Mononuclear cell (primary cell): ENCODE measurements around the gene TEX44. TPM values are rescaled to one million over a fixed set of nuclear protein-coding genes. Genes with fewer than 3 reads are reported as not detected.

Experiments used
- H3K27me3 ChIP-seq: 2 replicates; pipeline ENCODE4 v1.6.0; 2011; ENCODE audit warnings: low read length, control low read depth; ENCODE audit not compliant: insufficient read depth
- H3K4me1 ChIP-seq: 2 replicates; pipeline ENCODE4 v1.5.1; 2011; ENCODE audit warnings: mild to moderate bottlenecking, low read length, control low read depth; ENCODE audit not compliant: insufficient read depth
- H3K4me3 ChIP-seq: 2 replicates; pipeline ENCODE4 v1.5.1; 2011; ENCODE audit warnings: mild to moderate bottlenecking, low read length, moderate library complexity
- H3K9me3 ChIP-seq: 2 replicates; pipeline ENCODE4 v1.5.1; 2011; ENCODE audit warnings: low read depth, mild to moderate bottlenecking, control low read depth, low read length
- total RNA-seq: library from RNA; depleted of rRNA; stranded (reverse); fragments of >200 nt; gene quantifications from one replicate; pipeline ENCODE4 v1.2.3, GENCODE V29; 2012

Gene TEX44
- total RNA-seq, 1 donor: not detected

DNA sequence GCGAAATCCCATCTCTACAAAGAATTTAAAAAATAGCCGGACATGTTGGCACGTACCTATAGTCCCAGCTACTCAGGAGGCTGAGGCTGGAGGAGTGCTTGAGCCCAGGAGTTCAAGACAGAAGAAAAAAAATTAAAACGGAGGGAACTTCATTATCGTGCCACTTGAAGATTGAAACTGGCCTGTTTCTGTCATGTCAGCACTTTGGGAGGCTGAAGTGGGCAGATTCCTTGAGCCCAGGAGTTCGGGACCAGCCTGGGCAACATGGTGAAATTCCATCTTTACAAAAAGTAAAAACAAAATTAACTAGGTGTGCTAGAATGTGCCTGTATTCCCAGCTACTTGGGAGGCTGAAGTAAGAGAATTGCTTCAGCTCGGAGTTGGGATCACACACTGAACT is 3.0 kb upstream of the TEX44 start:
- H3K9me3 ChIP-seq: no peaks in the 10 kb centered on the region
- H3K27me3 ChIP-seq: no peaks in the 10 kb centered on the region
- no peaks in the 10 kb centered on the region for H3K4me1 ChIP-seq
- no peak overlapping the region for H3K4me3 ChIP-seq

- H3K4me1 ChIP-seq: no peaks in the 10 kb centered on the region
- H3K9me3 ChIP-seq: no peaks in the 10 kb centered on the region
- no peaks in the 10 kb centered on the region for H3K27me3 ChIP-seq
- no peak overlapping the region for H3K4me3 ChIP-seq
Measured at GRCh38 chr2:231590614-231591013, 2.0 kb upstream of the TEX44 start.

- Histone ChIP-seq H3K4me1 (peaks cover 9% of the 10 kb centered on the region), H3K27me3 (no peaks in the 10 kb centered on the region)
Measured at GRCh38 chr2:231593666-231594065, 1.0 kb downstream of the TEX44 start.

DNA sequence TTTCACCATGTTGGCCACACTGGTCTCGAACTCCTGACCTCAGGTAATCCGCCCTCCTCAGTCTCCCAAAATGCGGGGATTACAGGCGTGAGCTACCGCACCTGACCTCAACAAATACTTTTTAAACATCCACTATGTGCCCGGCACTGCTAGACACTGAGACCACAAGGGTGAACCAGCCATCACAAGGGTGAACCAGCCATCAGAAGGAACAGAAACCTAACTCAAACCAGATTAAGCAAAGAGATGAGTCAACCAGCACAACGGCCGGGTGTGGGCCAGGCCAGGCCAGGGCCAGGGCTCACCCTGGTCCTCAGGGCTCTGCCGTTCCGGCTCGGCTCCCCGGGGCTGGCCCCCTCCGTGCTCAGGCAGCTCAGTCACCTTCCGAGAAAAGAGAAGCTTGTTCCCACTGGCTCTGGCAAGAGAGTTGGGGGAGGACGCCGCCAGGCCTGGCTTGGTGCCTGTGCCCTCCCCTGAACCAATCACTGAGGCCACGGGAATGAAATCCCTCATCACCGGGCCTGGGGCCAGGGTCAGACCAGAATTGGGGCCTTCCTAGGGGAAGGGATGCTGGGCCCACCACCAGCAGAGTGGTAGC is 4.4 kb downstream of the TEX44 start:
- no peak overlapping the region for H3K4me3 ChIP-seq

More at GRCh38 chr2:231593666-231594065, 1.0 kb downstream of the TEX44 start:
- H3K9me3 ChIP-seq: no peaks in the 10 kb centered on the region
- H3K4me3 ChIP-seq: no peak overlapping the region

DNA sequence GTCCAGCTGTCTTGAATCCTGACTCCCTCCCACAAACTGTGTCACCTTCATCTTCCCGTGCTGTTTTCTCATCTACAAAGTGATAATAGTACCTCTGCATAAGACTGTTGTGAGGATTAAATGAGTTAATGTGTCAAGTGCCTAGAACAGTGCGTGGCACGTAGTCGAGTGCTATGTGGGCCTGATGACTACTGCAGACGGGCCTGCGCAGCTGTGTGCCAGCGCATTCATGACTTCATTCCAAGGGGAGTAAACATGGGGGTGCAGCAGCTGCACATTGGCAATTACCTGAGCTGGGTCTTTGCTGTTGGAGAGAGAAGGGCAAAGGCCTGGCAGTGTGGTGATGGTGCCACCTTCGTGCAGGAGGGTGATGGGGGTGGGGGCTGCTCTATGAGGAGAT is 5.0 kb downstream of the TEX44 start:
- Histone ChIP-seq H3K27me3 (no peaks in the 10 kb centered on the region), H3K4me1 (peaks cover 9% of the 10 kb centered on the region), H3K4me3 (no peak overlapping the region), H3K9me3 (no peaks in the 10 kb centered on the region)

More for the DNA sequence above, 4.4 kb downstream of the TEX44 start:
- Histone ChIP-seq H3K4me1 (peaks cover 9% of the 10 kb centered on the region), H3K27me3 (no peaks in the 10 kb centered on the region), H3K9me3 (no peaks in the 10 kb centered on the region)

DNA sequence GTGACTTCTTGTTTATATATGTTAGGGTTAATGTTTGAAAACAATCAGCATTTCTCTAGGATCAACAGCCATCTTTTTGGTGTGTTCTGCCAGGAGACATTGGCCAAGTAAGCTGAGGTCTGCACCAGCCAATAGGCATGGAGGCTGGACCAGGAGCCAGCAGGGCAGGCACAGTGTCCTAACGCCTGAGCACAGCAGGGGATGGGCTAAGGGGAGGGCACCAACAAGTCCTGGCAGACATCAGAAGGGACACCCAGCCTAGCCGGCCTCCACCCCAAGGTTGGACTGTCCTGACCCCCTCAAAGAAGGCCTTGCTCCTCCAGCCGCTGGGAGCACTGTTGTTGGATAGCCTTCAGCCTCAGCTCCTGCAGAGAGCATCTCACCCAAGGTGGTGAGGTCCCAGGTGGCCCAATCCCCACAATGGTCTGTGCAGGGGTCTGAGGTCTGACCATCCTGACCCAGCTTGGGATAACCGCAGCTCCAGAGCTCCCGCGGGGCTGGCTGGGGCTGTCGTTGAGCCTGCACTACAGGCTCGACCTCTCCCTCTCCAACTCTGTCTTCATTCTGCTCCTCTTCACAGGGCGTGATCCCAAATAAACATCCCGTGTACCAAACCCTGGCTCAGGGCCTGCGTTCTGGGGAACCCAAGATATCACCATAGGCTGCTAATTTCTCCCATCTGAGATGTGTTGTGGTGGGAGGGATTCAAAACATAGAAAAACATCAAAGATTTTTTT is 8.1 kb downstream of the TEX44 start:
- Histone ChIP-seq H3K4me1 (peaks cover 24% of the 10 kb centered on the region), H3K27me3 (no peaks in the 10 kb centered on the region), H3K4me3 (no peak overlapping the region), H3K9me3 (no peaks in the 10 kb centered on the region)

- H3K27me3 ChIP-seq: no peaks in the 10 kb centered on the region
- no peak overlapping the region for H3K4me3 ChIP-seq
- peaks cover 24% of the 10 kb centered on the region for H3K4me1 ChIP-seq
- no peaks in the 10 kb centered on the region for H3K9me3 ChIP-seq
Measured at GRCh38 chr2:231601356-231602229, 8.9 kb downstream of the TEX44 start.

GRCh38 chr2:231602859-231603467 is 10.3 kb downstream of the TEX44 start:
- H3K4me3 ChIP-seq: no peak overlapping the region
- no peaks in the 10 kb centered on the region for H3K9me3 ChIP-seq
- peaks cover 15% of the 10 kb centered on the region for H3K4me1 ChIP-seq
- no peaks in the 10 kb centered on the region for H3K27me3 ChIP-seq

DNA sequence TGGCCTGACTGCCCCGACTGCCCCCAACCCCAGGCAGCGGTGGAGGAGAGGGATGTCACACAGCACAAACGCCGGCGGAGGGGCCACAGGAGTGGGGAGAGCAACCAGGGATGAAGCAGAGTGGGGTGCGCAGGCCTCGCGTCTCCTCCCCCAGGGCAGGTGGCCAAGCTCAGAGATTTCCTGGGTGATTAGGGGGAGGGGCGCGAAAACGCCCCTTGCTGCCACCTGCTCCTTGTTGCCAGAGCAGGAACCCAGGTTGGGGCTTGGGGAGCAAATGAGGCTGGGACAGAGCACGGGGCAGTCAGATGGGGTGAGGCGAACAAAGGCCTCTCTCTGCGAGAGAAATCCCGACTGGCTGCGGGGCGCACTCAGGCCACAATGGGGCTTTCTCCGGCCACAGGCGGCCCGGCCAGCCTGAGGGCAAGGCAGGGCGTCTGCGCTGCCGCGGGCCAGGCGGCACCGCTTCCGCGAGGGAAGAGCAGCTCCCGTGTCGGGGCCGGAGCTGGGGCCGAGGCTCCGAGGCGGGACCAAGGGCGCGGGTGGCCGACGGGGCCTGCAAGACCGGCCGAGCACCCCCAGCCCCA is 11.5 kb downstream of the TEX44 start:
- no peaks in the 10 kb centered on the region for H3K27me3 ChIP-seq
- H3K9me3 ChIP-seq: no peaks in the 10 kb centered on the region
- peak overlapping the region; percentile 40 for H3K4me3 ChIP-seq
- H3K4me1 ChIP-seq: peaks cover 15% of the 10 kb centered on the region

DNA sequence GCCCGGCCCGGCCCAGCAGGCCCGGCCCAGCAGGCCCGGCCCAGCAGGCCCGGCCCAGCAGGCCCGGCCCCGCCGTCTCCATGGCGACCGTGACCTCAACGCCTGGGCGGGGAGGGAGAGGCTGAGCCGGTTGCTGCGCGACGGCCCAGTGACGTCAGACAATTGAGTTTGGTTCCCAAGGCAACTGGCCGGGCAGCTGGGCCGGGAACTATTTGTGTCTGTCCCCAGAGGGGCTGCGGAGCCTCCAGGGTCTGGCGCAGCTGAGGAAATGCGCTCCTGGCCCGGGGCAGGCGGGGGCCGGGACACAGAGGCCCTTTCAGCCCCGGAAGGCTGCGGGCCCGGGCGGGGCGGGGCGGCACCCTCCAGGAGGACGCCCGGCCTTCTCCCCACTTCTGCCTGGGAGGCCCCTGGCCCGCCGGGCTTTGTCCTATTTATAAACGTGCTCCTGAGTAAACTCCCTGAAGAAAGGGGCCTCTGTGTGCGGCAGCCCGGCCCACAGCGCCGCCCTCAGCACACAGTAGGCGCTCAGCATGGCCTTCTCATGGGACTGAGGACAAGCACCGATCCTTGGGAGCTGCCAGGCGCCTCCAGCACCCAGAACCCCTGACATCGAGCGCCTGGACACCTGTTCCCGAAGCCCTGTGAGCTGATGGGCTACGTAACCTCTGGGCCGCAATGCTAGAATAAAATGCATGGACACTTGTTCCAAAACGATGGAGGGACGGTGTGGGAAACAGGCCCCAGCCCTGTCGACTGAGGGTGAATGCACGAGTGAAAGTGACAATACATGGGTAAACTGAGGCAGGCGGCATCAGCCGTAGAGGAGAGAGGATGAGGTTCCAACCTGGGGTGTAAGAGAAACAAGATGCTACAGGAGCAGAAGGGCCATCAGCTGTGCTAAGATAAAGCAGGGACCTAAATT is 12.3 kb downstream of the TEX44 start:
- Histone ChIP-seq H3K27me3 (no peaks in the 10 kb centered on the region), H3K9me3 (no peaks in the 10 kb centered on the region), H3K4me3 (peak overlapping the region; percentile 40), H3K4me1 (peaks cover 15% of the 10 kb centered on the region)

- Histone ChIP-seq H3K4me1 (peaks cover 15% of the 10 kb centered on the region), H3K9me3 (no peaks in the 10 kb centered on the region), H3K27me3 (no peaks in the 10 kb centered on the region), H3K4me3 (no peak overlapping the region)
Measured at GRCh38 chr2:231605607-231606091, 13.0 kb downstream of the TEX44 start.

GRCh38 chr2:231606941-231607340 is 14.3 kb downstream of the TEX44 start:
- no peak overlapping the region for H3K4me3 ChIP-seq
- H3K9me3 ChIP-seq: no peaks in the 10 kb centered on the region
- H3K4me1 ChIP-seq: peaks cover 25% of the 10 kb centered on the region
- no peaks in the 10 kb centered on the region for H3K27me3 ChIP-seq

DNA sequence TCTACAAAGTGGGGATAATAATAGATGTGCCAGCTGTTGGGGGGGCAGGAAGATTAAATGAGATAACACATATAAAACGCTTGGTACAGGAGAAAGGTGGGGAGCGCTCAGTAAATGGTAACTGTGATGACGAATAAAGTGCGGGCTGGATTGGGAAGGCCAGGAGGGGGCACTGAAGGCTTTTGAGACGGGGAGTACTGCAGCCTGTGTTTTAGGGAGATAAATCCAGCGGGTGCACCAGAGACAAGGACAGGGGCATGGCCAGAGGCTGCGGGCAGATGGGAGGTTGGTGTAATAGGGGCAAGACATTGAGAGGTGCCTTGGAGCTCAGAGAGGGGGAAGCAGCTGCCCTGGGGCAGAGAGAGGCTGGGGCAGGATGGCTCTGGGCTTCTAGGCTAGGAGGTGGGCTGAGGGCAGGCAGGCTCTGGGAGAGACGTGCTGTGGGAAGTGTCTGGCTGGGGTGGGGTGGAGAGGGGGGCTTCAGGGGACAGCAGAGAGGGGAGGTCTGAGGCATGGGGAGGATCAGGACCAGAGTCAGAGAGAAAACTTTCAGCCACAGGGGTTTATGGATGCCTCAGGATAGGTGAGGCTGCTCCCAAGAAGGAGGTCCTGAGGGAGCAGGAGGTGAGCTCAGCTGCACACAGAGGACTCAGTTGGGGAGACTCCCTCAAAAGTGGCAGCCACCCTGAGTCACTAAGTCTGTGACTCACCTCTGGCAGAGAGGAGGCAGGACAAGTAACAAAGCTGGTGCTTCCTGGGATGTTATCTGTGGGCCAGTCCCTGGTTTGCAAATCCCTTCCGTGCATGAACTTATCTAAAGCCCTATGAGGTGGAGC is 18.8 kb downstream of the TEX44 start:
- H3K4me1 ChIP-seq: peaks cover 43% of the 10 kb centered on the region
- no peak overlapping the region for H3K4me3 ChIP-seq
- H3K27me3 ChIP-seq: no peaks in the 10 kb centered on the region
- H3K9me3 ChIP-seq: no peaks in the 10 kb centered on the region
